ENCODE data around the gene DNAL1.

DNAL1 gene

DNA sequence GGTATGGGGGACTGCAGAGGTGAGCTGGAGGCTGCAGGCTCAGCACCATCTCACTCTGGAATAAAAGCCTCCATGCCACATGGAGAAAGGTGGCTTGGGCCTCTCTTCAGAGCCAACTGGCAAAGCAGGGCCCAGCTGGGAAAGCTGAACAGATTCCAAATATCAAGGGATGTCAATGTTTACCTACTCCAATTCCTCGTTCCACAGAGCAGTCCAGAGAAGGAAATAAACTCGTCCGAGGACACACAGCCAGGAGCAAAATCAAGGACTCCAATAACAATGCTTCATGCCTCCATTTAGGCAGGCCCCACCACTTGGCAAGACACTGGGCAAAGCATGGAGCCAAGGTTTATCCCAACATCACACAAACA is 105.7 kb downstream of the DNAL1 start:
- Histone ChIP-seq H3K36me3 (ENCODE audit: insufficient read depth, low read length) (peaks cover 5% of the 10 kb centered on the region; the same call in 1 of the 2 replicates), H3K4me3 (ENCODE audit: low read length, poor library complexity, severe bottlenecking) (no peak overlapping the region), H3K9ac (ENCODE audit: low read depth, low read length, poor library complexity, severe bottlenecking) (peak overlapping the region; percentile 65), H3K79me2 (ENCODE audit: insufficient read depth, low read length) (peaks cover 97% of the 10 kb centered on the region), H2AFZ (ENCODE audit: low read length) (no peak overlapping the region), H3K4me1 (ENCODE audit: insufficient read depth, low read length, poor library complexity, severe bottlenecking) (peaks cover 90% of the 10 kb centered on the region), H3K9me3 (ENCODE audit: insufficient read depth, low read depth, low read length) (no peaks in the 10 kb centered on the region), H4K20me1 (ENCODE audit: insufficient read depth, low read length, poor library complexity, severe bottlenecking) (peaks cover 72% of the 10 kb centered on the region), H3K4me2 (ENCODE audit: low read depth, low read length, poor library complexity, severe bottlenecking) (peak overlapping the region; percentile 73), H3K9me2 (replicated peaks; ENCODE audit: low read depth, low read length) (no peaks in the 10 kb centered on the region), H3F3A (ENCODE audit: low read depth) (peaks cover 20% of the 10 kb centered on the region), H3K27me3 (ENCODE audit: insufficient read depth, low read length, poor library complexity, severe bottlenecking) (no peaks in the 10 kb centered on the region)
- TF ChIP-seq, protein P1, sequence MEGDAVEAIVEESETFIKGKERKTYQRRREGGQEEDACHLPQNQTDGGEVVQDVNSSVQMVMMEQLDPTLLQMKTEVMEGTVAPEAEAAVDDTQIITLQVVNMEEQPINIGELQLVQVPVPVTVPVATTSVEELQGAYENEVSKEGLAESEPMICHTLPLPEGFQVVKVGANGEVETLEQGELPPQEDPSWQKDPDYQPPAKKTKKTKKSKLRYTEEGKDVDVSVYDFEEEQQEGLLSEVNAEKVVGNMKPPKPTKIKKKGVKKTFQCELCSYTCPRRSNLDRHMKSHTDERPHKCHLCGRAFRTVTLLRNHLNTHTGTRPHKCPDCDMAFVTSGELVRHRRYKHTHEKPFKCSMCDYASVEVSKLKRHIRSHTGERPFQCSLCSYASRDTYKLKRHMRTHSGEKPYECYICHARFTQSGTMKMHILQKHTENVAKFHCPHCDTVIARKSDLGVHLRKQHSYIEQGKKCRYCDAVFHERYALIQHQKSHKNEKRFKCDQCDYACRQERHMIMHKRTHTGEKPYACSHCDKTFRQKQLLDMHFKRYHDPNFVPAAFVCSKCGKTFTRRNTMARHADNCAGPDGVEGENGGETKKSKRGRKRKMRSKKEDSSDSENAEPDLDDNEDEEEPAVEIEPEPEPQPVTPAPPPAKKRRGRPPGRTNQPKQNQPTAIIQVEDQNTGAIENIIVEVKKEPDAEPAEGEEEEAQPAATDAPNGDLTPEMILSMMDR (conservative IDR thresholded peaks at IDR 0.05; ENCODE audit: low read length) = no peak
- TF ChIP-seq EZH2phosphoT487 (IDR thresholded peaks at IDR 0.05; ENCODE audit: borderline replicate concordance) = no peak

GRCh38 chr14:73751157-73751691 is 106.4 kb downstream of the DNAL1 start:
- H3K4me1 ChIP-seq (ENCODE audit: insufficient read depth, low read length, poor library complexity, severe bottlenecking) = peaks cover 90% of the 10 kb centered on the region
- H3K4me2 ChIP-seq (ENCODE audit: low read depth, low read length, poor library complexity, severe bottlenecking) = peak overlapping the region; percentile 73
- H3F3A ChIP-seq (ENCODE audit: low read depth) = peaks cover 20% of the 10 kb centered on the region
- peaks cover 97% of the 10 kb centered on the region for H3K79me2 ChIP-seq (ENCODE audit: insufficient read depth, low read length)
- H4K20me1 ChIP-seq (ENCODE audit: insufficient read depth, low read length, poor library complexity, severe bottlenecking) = peaks cover 72% of the 10 kb centered on the region
- no peaks in the 10 kb centered on the region for H3K9me2 ChIP-seq (replicated peaks; ENCODE audit: low read depth, low read length)
- H3K9me3 ChIP-seq (ENCODE audit: insufficient read depth, low read depth, low read length) = no peaks in the 10 kb centered on the region
- no peak overlapping the region for H3K9ac ChIP-seq (ENCODE audit: low read depth, low read length, poor library complexity, severe bottlenecking)
- H3K4me3 ChIP-seq (ENCODE audit: low read length, poor library complexity, severe bottlenecking) = no peak overlapping the region
- H2AFZ ChIP-seq (ENCODE audit: low read length) = no peak overlapping the region
- TF ChIP-seq, protein P1 (conservative IDR thresholded peaks at IDR 0.05; ENCODE audit: low read length) = no peak
- peaks cover 5% of the 10 kb centered on the region; the same call in 1 of the 2 replicates for H3K36me3 ChIP-seq (ENCODE audit: insufficient read depth, low read length)
- H3K27me3 ChIP-seq (ENCODE audit: insufficient read depth, low read length, poor library complexity, severe bottlenecking) = no peaks in the 10 kb centered on the region

DNA sequence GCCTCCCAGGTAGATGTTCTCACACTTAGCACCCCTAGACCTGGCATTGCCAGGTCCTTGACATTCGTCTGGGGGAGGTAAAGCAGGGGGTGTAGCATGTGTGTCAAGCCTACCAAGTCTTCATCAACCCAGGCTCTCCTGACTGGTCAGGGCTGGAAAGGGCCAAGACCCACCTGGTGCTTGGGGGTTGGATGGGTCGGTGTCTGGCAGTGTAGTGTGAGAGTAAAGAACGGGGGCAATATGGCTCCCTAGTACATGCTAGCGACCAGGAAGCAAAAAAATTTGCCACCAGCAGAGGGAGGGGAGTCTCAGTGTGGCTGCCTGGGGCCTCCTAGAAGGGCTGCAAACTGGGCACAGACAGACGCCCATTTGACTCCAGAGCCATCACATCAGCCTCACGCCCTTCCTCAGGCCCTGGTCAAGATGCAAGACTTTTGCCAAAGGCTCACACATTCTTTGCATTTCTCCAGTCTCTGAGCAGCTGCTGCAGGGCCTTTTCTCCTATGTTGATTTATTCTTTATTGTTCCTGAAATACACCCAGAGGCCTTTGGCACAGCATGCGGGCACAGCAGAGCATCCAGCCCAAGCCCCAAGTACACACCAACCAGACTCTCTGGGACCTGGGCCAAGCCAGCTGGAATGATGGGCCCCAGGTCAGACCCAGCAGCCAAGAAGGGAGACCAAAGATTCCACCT is 107.7 kb downstream of the DNAL1 start:
- H3K4me3 ChIP-seq (ENCODE audit: low read length, poor library complexity, severe bottlenecking) = peak overlapping the region; percentile 82
- peak overlapping the region; percentile 99 for H3K4me2 ChIP-seq (ENCODE audit: low read depth, low read length, poor library complexity, severe bottlenecking)

More for the DNA sequence above, 107.7 kb downstream of the DNAL1 start:
- Histone ChIP-seq H3K9me2 (replicated peaks; ENCODE audit: low read depth, low read length) (no peaks in the 10 kb centered on the region), H3K9me3 (ENCODE audit: insufficient read depth, low read depth, low read length) (no peaks in the 10 kb centered on the region), H3K79me2 (ENCODE audit: insufficient read depth, low read length) (peaks cover 97% of the 10 kb centered on the region), H3F3A (ENCODE audit: low read depth) (peaks cover 20% of the 10 kb centered on the region), H3K4me1 (ENCODE audit: insufficient read depth, low read length, poor library complexity, severe bottlenecking) (peaks cover 90% of the 10 kb centered on the region), H3K9ac (ENCODE audit: low read depth, low read length, poor library complexity, severe bottlenecking) (peak overlapping the region; percentile 92), H3K27me3 (ENCODE audit: insufficient read depth, low read length, poor library complexity, severe bottlenecking) (no peaks in the 10 kb centered on the region), H2AFZ (ENCODE audit: low read length) (no peak overlapping the region), H4K20me1 (ENCODE audit: insufficient read depth, low read length, poor library complexity, severe bottlenecking) (peaks cover 72% of the 10 kb centered on the region), H3K36me3 (ENCODE audit: insufficient read depth, low read length) (no peaks in the 10 kb centered on the region)
- TF ChIP-seq, protein P1 (conservative IDR thresholded peaks at IDR 0.05; ENCODE audit: low read length) = peak; percentile 54
- TF ChIP-seq EZH2phosphoT487 (IDR thresholded peaks at IDR 0.05; ENCODE audit: borderline replicate concordance) = no peak
